ENCODE data around the gene RABEP2.

DNA sequence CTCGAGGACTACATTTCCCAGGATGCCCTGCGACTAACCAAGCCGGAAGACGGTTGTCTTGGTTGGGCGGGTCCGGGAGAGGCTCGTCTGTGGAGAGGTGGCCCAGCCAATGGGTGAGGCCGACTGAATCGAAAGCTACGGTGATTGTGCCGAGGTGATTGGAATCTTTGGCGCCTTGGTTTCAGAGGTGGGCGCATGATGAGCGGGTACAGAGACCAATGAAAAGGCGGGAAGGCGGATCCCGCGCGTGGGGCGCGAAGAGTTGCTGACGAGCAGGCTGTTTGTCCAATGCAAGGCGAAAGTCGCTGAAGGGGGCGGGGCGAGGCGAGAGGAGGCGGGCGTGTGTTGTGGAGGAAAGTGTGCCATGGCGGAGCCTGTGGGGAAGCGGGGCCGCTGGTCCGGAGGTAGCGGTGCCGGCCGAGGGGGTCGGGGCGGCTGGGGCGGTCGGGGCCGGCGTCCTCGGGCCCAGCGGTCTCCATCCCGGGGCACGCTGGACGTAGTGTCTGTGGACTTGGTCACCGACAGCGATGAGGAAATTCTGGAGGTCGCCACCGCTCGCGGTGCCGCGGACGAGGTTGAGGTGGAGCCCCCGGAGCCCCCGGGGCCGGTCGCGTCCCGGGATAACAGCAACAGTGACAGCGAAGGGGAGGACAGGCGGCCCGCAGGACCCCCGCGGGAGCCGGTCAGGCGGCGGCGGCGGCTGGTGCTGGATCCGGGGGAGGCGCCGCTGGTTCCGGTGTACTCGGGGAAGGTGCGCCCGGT, 25.8 kb upstream of the RABEP2 start, which contains the start of gene NFATC2IP:
- no peak for TF ChIP-seq SMC3 (IDR thresholded peaks at IDR 0.05)
- peak; percentile 81 for TF ChIP-seq POLR2A (IDR thresholded peaks at IDR 0.05; ENCODE audit: low read length)
- no peak for TF ChIP-seq RAD21 (conservative IDR thresholded peaks at IDR 0.05 in 1 of 2, IDR thresholded peaks at IDR 0.05 in 1 of 2)
- TF ChIP-seq, protein P1, sequence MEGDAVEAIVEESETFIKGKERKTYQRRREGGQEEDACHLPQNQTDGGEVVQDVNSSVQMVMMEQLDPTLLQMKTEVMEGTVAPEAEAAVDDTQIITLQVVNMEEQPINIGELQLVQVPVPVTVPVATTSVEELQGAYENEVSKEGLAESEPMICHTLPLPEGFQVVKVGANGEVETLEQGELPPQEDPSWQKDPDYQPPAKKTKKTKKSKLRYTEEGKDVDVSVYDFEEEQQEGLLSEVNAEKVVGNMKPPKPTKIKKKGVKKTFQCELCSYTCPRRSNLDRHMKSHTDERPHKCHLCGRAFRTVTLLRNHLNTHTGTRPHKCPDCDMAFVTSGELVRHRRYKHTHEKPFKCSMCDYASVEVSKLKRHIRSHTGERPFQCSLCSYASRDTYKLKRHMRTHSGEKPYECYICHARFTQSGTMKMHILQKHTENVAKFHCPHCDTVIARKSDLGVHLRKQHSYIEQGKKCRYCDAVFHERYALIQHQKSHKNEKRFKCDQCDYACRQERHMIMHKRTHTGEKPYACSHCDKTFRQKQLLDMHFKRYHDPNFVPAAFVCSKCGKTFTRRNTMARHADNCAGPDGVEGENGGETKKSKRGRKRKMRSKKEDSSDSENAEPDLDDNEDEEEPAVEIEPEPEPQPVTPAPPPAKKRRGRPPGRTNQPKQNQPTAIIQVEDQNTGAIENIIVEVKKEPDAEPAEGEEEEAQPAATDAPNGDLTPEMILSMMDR (IDR thresholded peaks at IDR 0.05): no peak
- no peak for TF ChIP-seq NFE2L2 (conservative IDR thresholded peaks at IDR 0.05; ENCODE audit: low read length)
- no peak for TF ChIP-seq MAZ (IDR thresholded peaks at IDR 0.05; ENCODE audit: borderline replicate concordance, low read depth, low read length)
- peak; percentile 46 for TF ChIP-seq MAFK (IDR thresholded peaks at IDR 0.05; ENCODE audit: partially characterized antibody)
- no peak for TF ChIP-seq BHLHE40 (IDR thresholded peaks at IDR 0.05; ENCODE audit: low read depth, low read length)
- no peak for TF ChIP-seq CBX8 (IDR thresholded peaks at IDR 0.05)

Data from A549 (cell line).